HepG2 (cell line): Measurements from ENCODE around the gene ATP2A3. TPM values are rescaled to one million over a fixed set of nuclear protein-coding genes. Genes with fewer than 3 reads are reported as not detected.

ENCODE experiments used
- ATAD3A ChIP-seq: sonication (generic); formaldehyde crosslinking; IDR thresholded peaks from 2 replicates; pipeline ENCODE4 v1.4.0; 2020; ENCODE audit warnings: missing genetic modification reagents
- ATF3 ChIP-seq: sonication (generic); formaldehyde crosslinking; IDR thresholded peaks from 2 replicates; pipeline ENCODE4 v1.4.0; 2020; ENCODE audit warnings: missing genetic modification reagents
- BCL3 ChIP-seq: sonication (generic); formaldehyde crosslinking; IDR thresholded peaks from 2 replicates; pipeline ENCODE4 v1.5.1; 2020; ENCODE audit warnings: mild to moderate bottlenecking, missing genetic modification reagents, moderate library complexity
- DPF2 ChIP-seq: sonication (generic); formaldehyde crosslinking; IDR thresholded peaks from 2 replicates; pipeline ENCODE4 v1.4.0; 2020; ENCODE audit warnings: mild to moderate bottlenecking, low read depth, missing genetic modification reagents, borderline replicate concordance
- FOSL2 ChIP-seq: sonication (generic); formaldehyde crosslinking; IDR thresholded peaks from 2 replicates; pipeline ENCODE4 v1.4.0; 2020; ENCODE audit warnings: missing genetic modification reagents
- FOXK1 ChIP-seq: sonication (generic); formaldehyde crosslinking; IDR thresholded peaks from 2 replicates; pipeline ENCODE4 v1.4.0; 2020; ENCODE audit warnings: low read depth, missing genetic modification reagents, borderline replicate concordance
- FOXO1 ChIP-seq: sonication (generic); formaldehyde crosslinking; IDR thresholded peaks from 2 replicates; pipeline ENCODE4 v1.4.0; 2020; ENCODE audit warnings: missing genetic modification reagents
- GATAD1 ChIP-seq: IDR thresholded peaks from 2 replicates; pipeline ENCODE4 v1.6.1; 2016; ENCODE audit warnings: missing genetic modification reagents, missing compliant biosample characterization
- GLI4 ChIP-seq: sonication (generic); formaldehyde crosslinking; IDR thresholded peaks from 2 replicates; pipeline ENCODE4 v1.5.1; 2020; ENCODE audit warnings: missing genetic modification reagents, mild to moderate bottlenecking, moderate library complexity, borderline replicate concordance
- GTF2F1 ChIP-seq: fragments of 150-350 bp; IDR thresholded peaks from 2 replicates; pipeline ENCODE4 v1.6.1; 2014; ENCODE audit warnings: low read length
- HBP1 ChIP-seq: IDR thresholded peaks from 2 replicates; pipeline ENCODE4 v1.6.1; 2016; ENCODE audit warnings: low read depth, control low read depth
- HDAC1 ChIP-seq: sonication (generic); formaldehyde crosslinking; IDR thresholded peaks from 2 replicates; pipeline ENCODE4 v1.5.1; 2020; ENCODE audit warnings: mild to moderate bottlenecking, missing genetic modification reagents
- HNF4A ChIP-seq: sonication (generic); formaldehyde crosslinking; IDR thresholded peaks from 2 replicates; pipeline ENCODE4 v1.4.0; 2020; ENCODE audit warnings: missing genetic modification reagents
- IKZF5 ChIP-seq: IDR thresholded peaks from 2 replicates; pipeline ENCODE4 v1.6.1; 2018; ENCODE audit warnings: missing genetic modification reagents, mild to moderate bottlenecking, missing compliant biosample characterization
- KAT8 ChIP-seq: IDR thresholded peaks from 2 replicates; pipeline ENCODE4 v1.6.1; 2016; ENCODE audit warnings: missing genetic modification reagents, missing compliant biosample characterization
- PAXIP1 ChIP-seq: sonication (generic); formaldehyde crosslinking; conservative IDR thresholded peaks from 2 replicates; pipeline ENCODE4 v1.4.0; 2020; ENCODE audit warnings: mild to moderate bottlenecking, missing genetic modification reagents, moderate library complexity
- SNAPC5 ChIP-seq: sonication (generic); formaldehyde crosslinking; IDR thresholded peaks from 2 replicates; pipeline ENCODE4 v1.8.1; 2023; ENCODE audit warnings: mild to moderate bottlenecking, missing genetic modification reagents, borderline replicate concordance
- SP4 ChIP-seq: sonication (generic); formaldehyde crosslinking; IDR thresholded peaks from 2 replicates; pipeline ENCODE4 v1.8.1; 2023; ENCODE audit warnings: mild to moderate bottlenecking, missing genetic modification reagents
- ZBTB7B ChIP-seq: sonication (generic); formaldehyde crosslinking; IDR thresholded peaks from 2 replicates; pipeline ENCODE4 v1.4.0; 2020; ENCODE audit warnings: missing genetic modification reagents
- ZNF740 ChIP-seq: sonication (generic); formaldehyde crosslinking; IDR thresholded peaks from 2 replicates; pipeline ENCODE4 v1.4.0; 2020; ENCODE audit warnings: missing genetic modification reagents
- ZNF841 ChIP-seq: sonication (generic); formaldehyde crosslinking; IDR thresholded peaks from 2 replicates; pipeline ENCODE4 v1.8.1; 2023; ENCODE audit warnings: missing genetic modification reagents, borderline replicate concordance
- ZSCAN25 ChIP-seq: sonication (generic); formaldehyde crosslinking; IDR thresholded peaks from 2 replicates; pipeline ENCODE4 v1.8.0; 2022; ENCODE audit warnings: mild to moderate bottlenecking, missing genetic modification reagents
- polyA plus RNA-seq, 8 experiments: library from polyadenylated mRNA; depleted of rRNA in 3 of 8; stranded (reverse) in 7 of 8; unstranded in 1 of 8; fragments of >200 nt; fragmentation: Illumina TruSeq in 4 of 8; extraction: Trizol in 4 of 8; gene quantifications; 2 replicates each; pipeline versions ENCODE4 v1.2.1 to v1.2.3, GENCODE V29; 2011 to 2016; ENCODE audit warnings: low read depth in 4 of 8, missing spikeins in 1 of 8, mixed read lengths in 1 of 8; ENCODE audit not compliant: insufficient read depth in 1 of 8
- total RNA-seq, 5 experiments: library from RNA; depleted of rRNA; stranded (reverse); fragments of >200 nt; fragmentation: Illumina TruSeq; extraction: Trizol; gene quantifications; 2 replicates each; pipeline ENCODE4 v1.2.3, GENCODE V29; 2016; ENCODE audit warnings: low read depth in 1 of 5

The ATP2A3 gene
- total and polyA plus RNA-seq, 2 of the 13 experiments (the other 11 are each of a cell fraction or from before 2014, with no cell fraction given) = 0.07 TPM; not detected in 1

- TF ChIP-seq IKZF5 (CRISPR knock-in tag) = 0 out of 2 replicates have a peak, but pooled peaks have one; percentile 15
- TF ChIP-seq GTF2F1 = no peak
- TF ChIP-seq ZBTB7B = peak; percentile 57
- peak; percentile 28; the same call in 1 of the 2 replicates for TF ChIP-seq SP4 (CRISPR knock-in tag)
- TF ChIP-seq DPF2 (CRISPR knock-in tag) = peak; percentile 48; the same call in 1 of the 2 replicates
- peak; percentile 78 for TF ChIP-seq ATF3
- TF ChIP-seq PAXIP1 (CRISPR knock-in tag) = peak; percentile 73
- TF ChIP-seq BCL3 (CRISPR knock-in tag) = peak; percentile 64; the same call in 1 of the 2 replicates
- TF ChIP-seq ATAD3A (CRISPR knock-in tag) = no peak
- no peak for TF ChIP-seq SNAPC5 (CRISPR knock-in tag)
- TF ChIP-seq KAT8 (CRISPR knock-in tag) = 0 out of 2 replicates have a peak, but pooled peaks have one; percentile 16
- TF ChIP-seq HBP1 (CRISPR knock-in tag) = no peak
- no peak for TF ChIP-seq ZNF740 (CRISPR knock-in tag)
- TF ChIP-seq FOXK1 (CRISPR knock-in tag) = peak; percentile 67; the same call in 1 of the 2 replicates
- TF ChIP-seq FOXO1 (CRISPR knock-in tag) = peak; percentile 69; the same call in 1 of the 2 replicates
- TF ChIP-seq ZNF841 (CRISPR knock-in tag) = no peak
- TF ChIP-seq HDAC1 (CRISPR knock-in tag) = peak; percentile 42; the same call in 1 of the 2 replicates
- 0 out of 2 replicates have a peak, but pooled peaks have one; percentile 30 for TF ChIP-seq ZSCAN25 (CRISPR knock-in tag)
- no peak for TF ChIP-seq GATAD1 (CRISPR knock-in tag)
- peak; percentile 16; the same call in 1 of the 2 replicates for TF ChIP-seq HNF4A (CRISPR knock-in tag)
- TF ChIP-seq FOSL2 = peak; percentile 96
- no peak for TF ChIP-seq GLI4 (CRISPR knock-in tag)
These were observed 4.8 kb downstream of the ATP2A3 start (continued) for GRCh38 chr17:3959295-3959899.
